GM23248 (cell line): ENCODE data around the gene COL18A1. TPM values are rescaled to one million over a fixed set of nuclear protein-coding genes. Genes with fewer than 3 reads are reported as not detected.
A peak's percentile ranks its signal among the peaks of the same experiment; 100 is the strongest.

Experiments
- DNase-seq: peaks from one replicate; pipeline ENCODE4 v3.0.0-alpha.2; 2015
- H2AFZ ChIP-seq: fragments of 200-600 bp; sonication (generic); 2 replicates; pipeline ENCODE4 v1.6.1; 2016; ENCODE audit warnings: antibody characterized with exemption
- H3F3A ChIP-seq: fragments of 200-600 bp; sonication (generic); 2 replicates; pipeline ENCODE4 v1.6.1; 2016; ENCODE audit warnings: mild to moderate bottlenecking, antibody characterized with exemption, mixed run types; ENCODE audit not compliant: insufficient read depth
- H3K27ac ChIP-seq: fragments of 200-600 bp; sonication (generic); 2 replicates; pipeline ENCODE4 v1.5.1; 2016; ENCODE audit warnings: mild to moderate bottlenecking
- H3K27me3 ChIP-seq: fragments of 200-600 bp; sonication (generic); replicated peaks from 2 replicates; pipeline ENCODE4 v1.6.1; 2016; ENCODE audit warnings: mild to moderate bottlenecking; ENCODE audit not compliant: insufficient read depth
- H3K36me3 ChIP-seq: fragments of 200-600 bp; sonication (generic); 2 replicates; pipeline ENCODE4 v1.6.1; 2016; ENCODE audit warnings: low read depth, mild to moderate bottlenecking
- H3K4me1 ChIP-seq: fragments of 200-600 bp; sonication (generic); 2 replicates; pipeline ENCODE4 v1.6.1; 2016; ENCODE audit warnings: mild to moderate bottlenecking; ENCODE audit not compliant: insufficient read depth
- H3K4me2 ChIP-seq: fragments of 200-600 bp; sonication (generic); one replicate; pipeline ENCODE4 v1.6.1; 2016; ENCODE audit warnings: mild to moderate bottlenecking; ENCODE audit not compliant: unreplicated experiment
- H3K4me3 ChIP-seq: fragments of 200-600 bp; sonication (generic); 2 replicates; pipeline ENCODE4 v1.5.1; 2016; ENCODE audit warnings: mild to moderate bottlenecking
- H3K79me2 ChIP-seq: fragments of 200-600 bp; sonication (generic); 2 replicates; pipeline ENCODE4 v1.6.1; 2016; ENCODE audit warnings: mild to moderate bottlenecking; ENCODE audit not compliant: insufficient read depth
- H3K9ac ChIP-seq: fragments of 200-600 bp; sonication (generic); 2 replicates; pipeline ENCODE4 v1.6.1; 2016; ENCODE audit warnings: mild to moderate bottlenecking
- H3K9me2 ChIP-seq: fragments of 200-600 bp; sonication (generic); 2 replicates; pipeline ENCODE4 v1.6.1; 2016; ENCODE audit warnings: mixed run types, mild to moderate bottlenecking, moderate library complexity; ENCODE audit not compliant: insufficient read depth
- H3K9me3 ChIP-seq: fragments of 200-600 bp; sonication (generic); one replicate; pipeline ENCODE4 v1.6.1; 2017; ENCODE audit warnings: low read depth
- H4K20me1 ChIP-seq: fragments of 200-600 bp; sonication (generic); 2 replicates; pipeline ENCODE4 v1.6.0; 2016; ENCODE audit not compliant: insufficient read depth
- EZH2 ChIP-seq: fragments of 200-600 bp; sonication (generic); IDR thresholded peaks from 2 replicates; pipeline ENCODE4 v1.6.1; 2018; ENCODE audit warnings: antibody characterized with exemption, mild to moderate bottlenecking; ENCODE audit not compliant: insufficient read depth, poor library complexity, severe bottlenecking
- EZH2phosphoT487 ChIP-seq: fragments of 200-600 bp; sonication (generic); IDR thresholded peaks from 2 replicates; pipeline ENCODE4 v1.6.1; 2018; ENCODE audit warnings: antibody characterized with exemption, moderate library complexity, mild to moderate bottlenecking, low read depth; ENCODE audit not compliant: insufficient read depth
- WGBS, 2 experiments: methylation state at CpG; one replicate each; pipeline ENCODE4 v1.1.6; 2015 to 2017; ENCODE audit warnings: low lambda C conversion rate in 2 of 2, low coverage in 1 of 2; ENCODE audit errors: missing lambda C conversion rate in 2 of 2; 5-methylcytosine and 5-hydroxymethylcytosine counted together
- in situ Hi-C: fragments of 300-500 bp; cut with MboI; formaldehyde crosslinking; loops from 2 replicates; pipeline ENCODE4 v1.15.0; 2020
- polyA plus RNA-seq: library from polyadenylated mRNA; unstranded; fragments of >200 nt; fragmentation: Nextera tagmentation; extraction: Ambion mirVana; gene quantifications from 2 replicates; pipeline ENCODE4 v1.2.1, GENCODE V29; 2016
- total RNA-seq: library from RNA; depleted of rRNA; stranded (reverse); fragments of >200 nt; shearing (Covaris generic); gene quantifications from 2 replicates; pipeline ENCODE4 v1.2.3, GENCODE V29; 2014

The COL18A1 gene
- total and polyA plus RNA-seq, 2 experiments from 2014 or later, result 1.7 to 30.5 TPM

DNA sequence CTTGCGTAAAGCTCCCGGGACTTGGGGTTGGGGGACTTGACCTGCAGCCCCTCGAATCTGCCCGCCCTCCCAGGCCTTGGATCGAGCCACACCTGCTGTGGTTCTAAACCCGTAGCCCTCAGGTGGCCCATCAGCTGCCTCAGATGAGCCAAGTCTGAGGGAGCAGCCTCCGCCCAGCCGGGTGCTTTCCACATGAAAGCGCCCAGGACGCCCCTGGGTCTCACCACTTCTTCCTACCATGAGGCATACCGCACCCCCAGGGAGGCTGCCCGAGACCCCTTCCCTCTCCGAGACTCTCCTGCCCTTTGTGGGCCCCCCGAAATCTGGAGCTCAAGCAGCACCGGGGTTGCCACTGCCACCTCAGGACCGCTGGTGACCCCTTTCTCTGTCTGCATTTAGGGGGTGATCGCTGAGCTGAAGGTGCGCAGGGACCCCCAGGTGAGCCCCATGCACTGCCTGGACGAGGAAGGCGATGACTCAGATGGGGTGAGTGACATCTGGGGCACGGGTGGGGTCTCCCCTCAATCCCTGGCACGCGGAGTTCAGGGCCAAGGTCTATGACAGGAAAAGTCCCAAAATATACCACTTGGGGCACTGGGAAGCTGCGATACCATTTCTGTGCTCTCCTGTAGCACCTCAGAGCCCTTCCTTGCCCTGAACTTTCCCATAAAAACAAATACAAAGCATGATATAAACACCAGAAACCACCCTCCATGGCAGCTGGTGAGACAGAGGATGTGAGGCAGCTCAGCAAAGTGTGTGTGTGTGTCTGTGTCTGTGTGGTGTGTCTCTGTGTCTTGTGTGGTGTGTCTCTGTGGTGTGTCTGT lies 68.7 kb downstream of the COL18A1 start:
- Histone ChIP-seq H3F3A (peaks cover 24% of the 10 kb centered on the region), H3K36me3 (no peaks in the 10 kb centered on the region), H3K4me1 (peaks cover 24% of the 10 kb centered on the region), H3K4me2 (no peak overlapping the region), H3K27me3 (no peaks in the 10 kb centered on the region), H2AFZ (no peak overlapping the region), H3K4me3 (no peak overlapping the region), H3K9ac (no peak overlapping the region), H4K20me1 (no peaks in the 10 kb centered on the region), H3K27ac (no peak overlapping the region), H3K79me2 (no peaks in the 10 kb centered on the region), H3K9me3 (no peaks in the 10 kb centered on the region), H3K9me2 (no peaks in the 10 kb centered on the region)
- peak; percentile 19 for DNase-seq
- in situ Hi-C loops, result no loop called here
- no peak for TF ChIP-seq EZH2
- no peak for TF ChIP-seq EZH2phosphoT487
- 90 to 92% methylated on average over 18 to 24 of the region's 24 CpGs for WGBS, 2 experiments

DNA sequence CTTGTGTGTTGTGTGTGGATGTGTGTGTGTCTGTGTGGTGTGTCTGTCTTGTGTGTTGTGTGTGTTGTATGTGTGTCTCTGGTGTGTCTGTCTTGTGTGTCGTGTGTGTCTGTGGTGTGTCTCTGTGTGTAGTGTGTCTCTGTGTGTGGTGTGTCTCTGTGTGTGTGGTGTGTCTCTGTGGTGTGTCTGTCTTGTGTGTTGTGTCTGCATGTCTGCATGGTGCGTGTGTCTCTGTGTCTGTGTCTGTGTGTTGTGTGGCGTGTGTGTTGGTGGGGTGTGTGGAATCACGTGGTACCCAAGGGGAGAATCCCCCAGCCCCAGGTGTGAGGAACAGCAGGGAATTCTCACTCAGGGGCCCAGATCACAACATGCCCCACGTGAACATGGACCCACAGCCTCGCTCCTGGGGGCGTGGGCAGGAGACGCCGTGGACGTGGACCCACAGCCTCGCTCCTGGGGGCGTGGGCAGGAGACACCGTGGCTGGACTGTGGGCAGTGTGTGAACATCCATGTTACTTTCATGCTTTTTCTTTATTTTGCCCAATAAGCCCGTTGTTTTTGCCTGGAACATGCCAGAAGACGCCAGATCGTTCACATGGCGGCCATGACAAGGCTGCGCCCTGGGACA lies 69.5 kb downstream of the COL18A1 start:
- H3K27me3 ChIP-seq, result no peaks in the 10 kb centered on the region
- H3K4me3 ChIP-seq, result no peak overlapping the region
- peaks cover 24% of the 10 kb centered on the region for H3F3A ChIP-seq
- no peaks in the 10 kb centered on the region for H3K36me3 ChIP-seq
- WGBS, 2 experiments, result 94% methylated on average over 18 of the region's 18 CpGs
- no peaks in the 10 kb centered on the region for H3K79me2 ChIP-seq
- in situ Hi-C loops, result no loop called here
- H3K4me2 ChIP-seq, result no peak overlapping the region
- no peaks in the 10 kb centered on the region for H4K20me1 ChIP-seq
- H3K27ac ChIP-seq, result no peak overlapping the region
- TF ChIP-seq EZH2phosphoT487 (no peak), EZH2 (no peak)
- peaks cover 24% of the 10 kb centered on the region for H3K4me1 ChIP-seq
- DNase-seq, result no peak
- no peaks in the 10 kb centered on the region for H3K9me3 ChIP-seq
- H3K9me2 ChIP-seq, result no peaks in the 10 kb centered on the region
- H2AFZ ChIP-seq, result no peak overlapping the region
- H3K9ac ChIP-seq, result no peak overlapping the region

DNA sequence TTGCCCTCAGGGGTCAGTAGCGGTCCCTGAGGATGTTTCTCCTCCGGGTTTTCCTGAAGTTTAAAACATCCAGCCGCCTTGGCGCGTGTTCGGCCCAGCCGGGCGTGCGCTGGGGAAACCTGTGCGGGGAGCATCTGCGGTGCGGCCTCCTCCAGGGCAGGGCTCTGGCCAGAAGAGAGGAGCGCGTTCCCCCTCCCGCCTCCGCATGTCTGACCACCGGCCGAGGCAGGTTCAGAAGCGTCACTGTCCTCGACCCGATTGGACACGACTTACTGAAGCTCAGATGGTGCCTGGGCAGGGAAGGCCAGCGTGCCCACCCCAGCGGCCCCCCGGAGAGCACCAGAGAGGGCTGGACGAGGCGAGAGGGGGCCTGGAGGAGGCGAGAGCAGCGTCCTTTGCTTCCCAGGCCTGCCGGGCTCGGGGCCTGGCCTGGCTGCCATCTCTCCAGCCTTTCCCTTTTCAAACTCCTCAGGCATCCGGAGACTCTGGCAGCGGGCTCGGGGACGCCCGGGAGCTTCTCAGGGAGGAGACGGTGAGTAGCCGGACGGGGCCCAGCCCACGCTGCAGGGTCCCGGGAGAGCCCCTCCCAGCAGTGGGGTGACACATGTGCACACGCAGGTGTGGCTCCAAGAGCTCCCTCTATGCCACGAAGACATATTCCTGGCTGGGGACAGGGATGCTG lies 70.2 kb downstream of the COL18A1 start:
- peaks cover 17% of the 10 kb centered on the region for H3F3A ChIP-seq
- H3K4me2 ChIP-seq, result no peak overlapping the region
- no peaks in the 10 kb centered on the region for H3K79me2 ChIP-seq
- H3K4me1 ChIP-seq, result peaks cover 18% of the 10 kb centered on the region
- H3K9me3 ChIP-seq, result no peaks in the 10 kb centered on the region
- H2AFZ ChIP-seq, result no peak overlapping the region
- H3K27me3 ChIP-seq, result no peaks in the 10 kb centered on the region
- TF ChIP-seq EZH2phosphoT487, result no peak
- TF ChIP-seq EZH2, result no peak
- no peak overlapping the region for H3K4me3 ChIP-seq
- no peaks in the 10 kb centered on the region for H3K9me2 ChIP-seq
- no peaks in the 10 kb centered on the region for H3K36me3 ChIP-seq
- no peak overlapping the region for H3K27ac ChIP-seq
- no peak for DNase-seq
- H3K9ac ChIP-seq, result no peak overlapping the region
- in situ Hi-C loops, result no loop called here
- H4K20me1 ChIP-seq, result no peaks in the 10 kb centered on the region
- 91 to 92% methylated on average over 38 to 43 of the region's 43 CpGs for WGBS, 2 experiments

DNA sequence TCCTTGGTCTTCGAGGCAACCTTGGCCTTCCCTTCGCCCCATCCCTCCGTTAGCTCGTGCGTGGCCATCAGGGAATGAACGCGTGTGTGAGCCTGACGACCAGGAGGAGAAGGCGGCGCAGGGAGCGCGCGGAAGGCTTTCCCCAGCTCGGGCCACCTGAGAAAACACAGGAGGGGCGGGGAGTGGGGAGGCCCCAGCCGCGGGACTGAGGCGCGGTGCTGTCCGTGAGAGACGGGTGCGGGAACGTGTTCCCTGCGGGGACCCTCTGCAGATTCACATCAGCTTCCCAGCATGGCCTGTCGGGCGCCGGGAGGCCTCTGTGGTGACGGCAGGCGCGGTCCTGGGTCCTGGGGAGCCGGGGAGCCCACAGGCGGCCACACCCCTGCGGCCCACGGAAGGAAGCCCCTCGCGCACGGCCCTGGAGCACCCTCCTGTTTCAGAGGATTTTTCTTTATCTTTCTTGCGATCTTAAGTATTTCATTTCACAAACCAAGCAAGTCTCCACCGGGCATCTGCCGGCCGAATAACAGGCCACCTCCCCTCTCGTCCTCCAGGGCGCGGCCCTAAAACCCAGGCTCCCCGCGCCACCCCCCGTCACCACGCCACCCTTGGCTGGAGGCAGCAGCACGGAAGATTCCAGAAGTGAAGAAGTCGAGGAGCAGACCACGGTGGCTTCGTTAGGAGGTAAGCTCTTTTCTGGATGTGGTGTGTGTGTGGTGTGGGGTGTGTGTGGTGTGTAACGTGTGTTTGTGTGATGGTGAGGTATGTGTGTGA lies 71.0 kb downstream of the COL18A1 start:
- no peaks in the 10 kb centered on the region for H3K9me3 ChIP-seq
- H3K79me2 ChIP-seq, result no peaks in the 10 kb centered on the region
- no peak overlapping the region for H3K4me2 ChIP-seq
- no peak overlapping the region for H2AFZ ChIP-seq
- no peaks in the 10 kb centered on the region for H4K20me1 ChIP-seq
- no peaks in the 10 kb centered on the region for H3K9me2 ChIP-seq
- TF ChIP-seq EZH2 (no peak), EZH2phosphoT487 (no peak)
- peaks cover 9% of the 10 kb centered on the region for H3K4me1 ChIP-seq
- in situ Hi-C loops, result no loop called here
- no peak overlapping the region for H3K27ac ChIP-seq
- WGBS, 2 experiments, result 94 to 95% methylated on average over 32 to 53 of the region's 53 CpGs
- no peak for DNase-seq
- H3K4me3 ChIP-seq, result no peak overlapping the region
- H3K9ac ChIP-seq, result no peak overlapping the region
- H3K27me3 ChIP-seq, result no peaks in the 10 kb centered on the region
- H3K36me3 ChIP-seq, result no peaks in the 10 kb centered on the region
- H3F3A ChIP-seq, result peaks cover 10% of the 10 kb centered on the region
